ENCODE measurements around the gene CPT1B.
A peak's percentile ranks its signal among the peaks of the same experiment; 100 is the strongest.
"Not testable (repeated sequence)": the region's sequence is repeated elsewhere in the genome, so short reads cannot be mapped to it uniquely, and the experiment has no call there.

The CPT1B gene

DNA sequence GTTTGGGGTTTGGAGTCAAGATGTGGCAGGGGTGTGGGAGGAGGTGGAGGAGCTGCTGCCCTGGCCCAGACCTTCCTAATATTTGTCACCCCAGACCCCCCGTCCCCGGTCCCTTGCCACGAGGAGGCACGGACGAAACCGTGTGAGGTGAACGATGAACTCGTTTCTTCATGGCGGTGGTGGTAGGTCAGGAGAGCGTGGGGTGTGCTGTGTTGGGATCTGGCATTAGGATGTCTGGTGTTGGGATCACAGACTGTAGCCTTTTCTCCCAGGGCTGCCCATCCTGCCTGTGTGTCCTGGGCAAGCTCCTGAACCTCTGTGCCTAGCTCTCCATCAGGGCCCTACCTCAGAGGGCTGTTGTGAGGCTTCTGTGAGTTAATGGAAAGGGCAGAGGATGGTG, 30.8 kb upstream of the CPT1B start:
- DNase-seq = no peak

DNA sequence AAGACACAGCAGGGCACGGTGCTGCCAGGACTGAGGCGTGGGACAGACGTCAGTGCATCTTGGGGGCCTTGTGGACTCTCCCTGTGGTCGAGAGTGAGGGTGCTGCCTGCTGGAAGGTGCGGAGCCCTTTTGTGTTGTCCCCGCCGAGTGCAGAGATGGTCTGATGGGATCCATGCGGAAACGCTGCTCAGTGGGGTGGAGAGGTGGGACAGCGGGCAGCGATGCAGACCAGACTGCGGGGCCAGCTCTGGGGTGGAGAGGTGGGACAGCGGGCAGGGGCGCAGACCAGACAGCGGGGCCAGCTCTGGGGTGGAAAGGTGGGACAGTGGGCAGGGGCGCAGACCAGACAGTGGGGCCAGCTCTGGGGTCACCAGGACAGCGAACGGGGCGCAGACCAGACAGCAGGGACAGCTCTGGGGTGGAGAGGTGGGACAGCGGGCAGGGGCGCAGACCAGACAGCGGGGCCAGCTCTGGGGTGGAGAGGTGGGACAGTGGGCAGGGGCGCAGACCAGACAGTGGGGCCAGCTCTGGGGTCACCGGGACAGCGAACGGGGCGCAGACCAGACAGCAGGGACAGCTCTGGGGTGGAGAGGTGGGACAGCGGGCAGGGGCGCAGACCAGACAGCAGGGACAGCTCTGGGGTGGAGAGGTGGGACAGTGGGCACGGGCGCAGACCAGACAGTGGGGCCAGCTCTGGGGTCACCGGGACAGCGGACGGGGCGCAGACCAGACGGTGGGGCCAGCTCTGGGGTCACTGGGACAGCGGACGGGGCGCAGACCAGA, 30.0 kb upstream of the CPT1B start:
- DNase-seq = not testable (repeated sequence)

DNA sequence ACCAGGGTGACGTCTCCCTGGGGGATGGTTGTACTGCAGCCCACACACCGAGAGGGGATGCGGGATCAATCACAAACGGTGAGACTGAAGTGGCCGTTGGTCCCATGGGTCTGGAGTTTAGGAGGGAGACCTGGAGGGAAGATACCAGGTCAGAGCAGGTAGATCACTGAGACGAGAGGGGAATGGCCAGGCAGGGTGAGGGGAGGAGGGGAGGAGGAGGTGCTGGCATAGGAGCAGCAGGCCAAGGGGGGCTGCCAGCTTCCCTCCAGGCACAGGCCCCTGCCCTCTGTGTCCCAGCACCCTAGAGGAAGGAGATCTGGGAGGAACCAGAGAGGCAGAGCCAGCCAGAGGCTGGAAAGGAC, 29.4 kb upstream of the CPT1B start:
- DNase-seq = no peak

DNA sequence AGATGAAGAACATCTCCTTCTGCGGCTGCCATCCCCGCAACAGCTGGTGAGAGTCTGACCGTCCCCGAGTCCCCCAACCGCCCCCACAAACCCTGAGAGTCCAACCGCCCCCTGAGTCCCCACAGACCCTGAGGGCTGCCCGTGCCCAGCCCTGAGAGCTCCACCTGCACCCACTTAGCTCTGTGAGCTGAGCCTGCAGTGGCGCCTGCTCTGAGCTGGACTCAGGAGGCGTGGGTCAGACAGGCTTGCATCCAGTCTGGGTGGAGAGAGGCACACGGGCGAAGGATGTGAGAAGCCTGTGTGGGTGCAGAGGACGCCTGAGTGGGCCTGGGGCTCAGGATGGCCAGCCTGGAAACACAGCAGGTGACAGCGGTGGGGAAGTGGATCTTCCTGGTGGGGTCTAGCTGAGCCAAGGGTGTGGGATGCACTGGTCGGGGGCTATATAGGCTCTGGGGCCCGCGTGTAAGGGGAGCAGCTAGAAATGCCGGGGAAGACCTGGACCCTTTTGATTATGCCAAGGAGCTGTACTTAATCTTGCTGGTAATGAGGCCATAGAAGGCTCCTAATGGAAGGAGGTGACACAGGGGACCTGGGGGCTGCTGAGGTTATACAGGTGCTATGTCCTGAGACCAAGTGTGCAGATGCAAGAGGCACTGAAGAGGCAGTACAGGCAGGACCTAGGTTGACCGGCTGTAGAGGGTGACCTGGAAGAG, 28.9 kb upstream of the CPT1B start:
- DNase-seq = no peak

DNA sequence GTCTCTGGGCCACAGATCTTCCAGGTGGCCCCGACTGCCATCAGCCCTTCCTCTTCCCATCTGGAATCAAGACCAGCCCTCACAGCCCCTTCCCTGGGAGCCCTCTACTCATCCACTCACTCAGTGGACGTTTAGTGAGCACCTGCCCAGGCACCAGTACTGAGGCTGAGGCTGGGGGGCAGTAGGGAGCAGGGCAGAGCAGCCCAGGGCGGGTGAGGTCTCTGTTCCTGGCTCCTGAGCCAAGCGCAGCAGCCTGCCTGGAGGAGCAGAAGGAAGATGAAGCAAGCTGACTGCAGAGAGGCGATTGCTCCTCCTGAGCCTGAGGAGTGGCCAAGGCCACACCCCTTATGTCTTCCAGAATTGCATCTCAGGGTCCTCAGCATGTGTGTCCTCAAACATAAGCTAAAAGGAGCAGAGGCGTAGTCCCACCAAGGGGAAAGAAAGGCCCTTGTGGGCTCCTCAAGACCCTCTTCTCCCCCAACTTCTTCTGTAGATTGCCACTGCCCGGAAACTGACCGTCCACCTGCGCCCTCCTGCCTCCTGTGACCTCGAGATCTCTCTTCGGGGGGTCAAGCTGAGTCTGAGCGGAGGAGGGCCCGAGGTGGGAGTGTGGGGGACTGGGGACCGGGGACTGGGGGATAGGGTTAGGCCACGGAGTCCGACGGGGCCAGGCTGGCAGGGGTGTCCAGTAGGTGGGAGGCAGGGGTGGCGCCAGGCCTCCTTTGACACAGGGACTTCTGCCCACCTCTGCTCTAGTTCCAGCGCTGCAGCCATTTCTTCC, 28.1 kb upstream of the CPT1B start:
- DNase-seq = no peak

DNA sequence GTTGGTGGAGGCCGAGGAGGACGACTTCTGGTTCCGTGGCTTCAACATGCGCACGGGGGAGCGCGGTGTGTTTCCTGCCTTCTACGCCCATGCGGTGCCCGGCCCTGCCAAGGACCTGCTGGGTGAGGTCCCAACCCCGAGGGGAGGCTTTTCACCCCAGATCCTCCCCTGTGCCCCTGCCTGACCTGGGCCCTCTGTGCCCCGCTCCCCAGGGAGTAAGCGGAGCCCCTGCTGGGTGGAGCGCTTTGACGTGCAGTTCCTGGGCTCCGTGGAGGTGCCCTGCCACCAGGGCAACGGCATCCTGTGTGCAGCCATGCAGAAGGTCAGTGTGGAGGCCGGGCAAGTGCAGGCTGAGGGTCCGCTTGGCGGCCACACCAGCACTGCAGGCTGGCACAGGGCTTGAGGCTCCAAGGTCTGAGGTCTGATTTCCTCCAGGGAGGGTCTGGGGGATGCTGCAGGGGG, 27.4 kb upstream of the CPT1B start:
- no peak for DNase-seq

DNA sequence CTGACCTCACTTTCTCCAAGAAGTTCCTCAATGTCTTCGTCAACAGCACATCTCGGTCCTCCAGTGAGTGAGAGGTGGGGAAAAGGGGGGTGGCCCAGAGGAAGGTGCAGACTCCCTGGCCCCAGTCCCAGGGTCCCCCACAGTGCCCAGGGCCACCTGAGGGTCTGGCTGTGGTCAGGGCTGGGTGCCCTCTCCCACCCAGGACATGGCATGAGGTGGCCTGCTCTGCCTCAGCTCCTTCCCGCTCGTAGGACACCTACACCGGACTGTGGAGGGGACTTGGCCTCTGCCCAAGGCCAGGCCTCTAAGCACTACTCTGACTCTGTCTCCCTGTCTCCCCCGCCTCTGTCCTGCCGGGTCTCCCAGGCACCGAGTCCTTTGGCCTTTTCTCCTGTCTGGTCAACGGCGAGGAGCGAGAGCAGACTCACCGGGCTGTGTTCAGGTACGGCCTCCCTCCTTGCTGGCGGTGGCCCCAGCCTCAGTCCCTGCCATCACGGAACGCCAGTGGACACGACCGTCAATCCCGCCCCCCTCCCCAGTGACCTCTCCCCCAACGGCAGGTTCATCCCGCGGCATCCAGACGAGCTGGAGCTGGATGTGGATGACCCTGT, 26.9 kb upstream of the CPT1B start:
- no peak for DNase-seq

DNA sequence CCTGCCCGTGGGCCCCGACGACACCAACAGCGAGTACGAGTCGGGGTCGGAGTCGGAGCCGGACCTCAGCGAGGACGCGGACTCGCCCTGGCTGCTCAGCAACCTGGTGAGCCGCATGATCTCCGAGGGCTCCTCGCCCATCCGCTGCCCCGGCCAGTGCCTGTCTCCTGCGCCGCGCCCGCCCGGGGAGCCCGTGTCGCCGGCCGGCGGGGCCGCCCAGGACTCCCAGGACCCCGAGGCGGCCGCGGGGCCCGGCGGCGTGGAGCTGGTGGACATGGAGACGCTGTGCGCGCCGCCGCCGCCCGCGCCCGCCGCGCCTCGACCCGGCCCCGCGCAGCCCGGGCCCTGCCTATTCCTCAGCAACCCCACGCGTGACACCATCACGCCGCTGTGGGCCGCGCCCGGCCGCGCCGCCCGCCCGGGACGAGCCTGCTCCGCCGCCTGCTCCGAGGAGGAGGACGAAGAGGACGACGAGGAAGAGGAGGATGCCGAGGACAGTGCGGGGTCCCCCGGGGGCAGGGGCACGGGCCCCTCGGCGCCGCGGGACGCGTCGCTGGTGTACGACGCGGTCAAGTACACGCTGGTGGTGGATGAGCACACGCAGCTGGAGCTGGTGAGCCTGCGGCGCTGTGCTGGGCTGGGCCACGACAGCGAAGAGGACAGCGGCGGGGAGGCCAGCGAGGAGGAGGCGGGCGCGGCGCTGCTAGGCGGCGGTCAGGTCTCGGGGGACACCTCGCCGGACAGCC, 26.2 kb upstream of the CPT1B start:
- no peak for DNase-seq

DNA sequence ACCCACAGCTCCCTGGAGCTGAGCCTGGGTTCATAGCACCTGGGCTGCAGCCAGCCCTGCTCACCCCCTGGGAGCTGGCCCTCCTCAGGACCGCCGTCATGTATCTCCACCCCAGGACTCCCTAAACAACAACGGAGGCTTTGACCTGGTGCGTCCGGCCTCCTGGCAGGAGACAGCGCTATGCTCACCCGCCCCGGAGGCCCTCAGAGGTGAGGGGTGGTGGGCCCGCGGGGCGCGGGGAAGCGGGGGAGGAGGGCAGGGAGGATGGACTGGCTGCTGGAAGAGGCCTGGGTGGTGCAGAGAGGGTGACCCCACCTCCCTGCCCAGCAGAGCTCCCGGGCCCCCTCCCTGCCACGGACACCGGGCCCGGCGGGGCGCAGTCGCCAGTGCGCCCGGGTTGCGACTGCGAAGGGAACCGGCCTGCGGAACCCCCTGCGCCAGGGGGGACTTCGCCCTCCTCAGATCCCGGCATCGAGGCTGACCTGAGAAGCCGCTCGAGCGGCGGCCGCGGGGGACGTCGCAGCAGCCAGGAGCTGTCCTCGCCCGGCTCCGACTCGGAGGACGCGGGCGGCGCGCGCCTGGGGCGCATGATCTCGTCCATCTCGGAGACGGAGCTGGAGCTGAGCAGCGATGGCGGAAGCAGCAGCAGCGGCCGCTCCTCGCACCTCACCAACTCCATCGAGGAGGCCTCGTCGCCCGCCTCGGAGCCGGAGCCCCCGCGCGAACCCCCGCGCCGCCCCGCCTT, 25.5 kb upstream of the CPT1B start:
- DNase-seq = no peak

DNA sequence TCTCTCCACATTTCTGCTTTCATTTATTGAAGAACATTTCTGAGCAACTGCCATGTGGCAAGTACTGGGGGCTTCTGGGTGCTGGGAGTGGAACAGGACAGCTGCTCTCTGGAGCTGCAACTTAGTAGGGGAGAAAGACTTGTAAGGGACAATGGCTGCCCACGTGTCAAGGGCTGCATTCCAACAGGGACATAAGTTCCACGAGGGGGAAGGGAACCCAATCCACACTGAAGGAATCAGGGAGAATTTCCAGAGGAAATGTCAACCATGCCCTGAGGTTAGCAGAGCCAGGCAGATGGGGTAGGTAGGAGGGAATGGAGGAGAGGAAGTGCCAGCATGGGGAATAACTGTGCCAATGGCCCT, 24.1 kb upstream of the CPT1B start:
- no peak for DNase-seq

DNA sequence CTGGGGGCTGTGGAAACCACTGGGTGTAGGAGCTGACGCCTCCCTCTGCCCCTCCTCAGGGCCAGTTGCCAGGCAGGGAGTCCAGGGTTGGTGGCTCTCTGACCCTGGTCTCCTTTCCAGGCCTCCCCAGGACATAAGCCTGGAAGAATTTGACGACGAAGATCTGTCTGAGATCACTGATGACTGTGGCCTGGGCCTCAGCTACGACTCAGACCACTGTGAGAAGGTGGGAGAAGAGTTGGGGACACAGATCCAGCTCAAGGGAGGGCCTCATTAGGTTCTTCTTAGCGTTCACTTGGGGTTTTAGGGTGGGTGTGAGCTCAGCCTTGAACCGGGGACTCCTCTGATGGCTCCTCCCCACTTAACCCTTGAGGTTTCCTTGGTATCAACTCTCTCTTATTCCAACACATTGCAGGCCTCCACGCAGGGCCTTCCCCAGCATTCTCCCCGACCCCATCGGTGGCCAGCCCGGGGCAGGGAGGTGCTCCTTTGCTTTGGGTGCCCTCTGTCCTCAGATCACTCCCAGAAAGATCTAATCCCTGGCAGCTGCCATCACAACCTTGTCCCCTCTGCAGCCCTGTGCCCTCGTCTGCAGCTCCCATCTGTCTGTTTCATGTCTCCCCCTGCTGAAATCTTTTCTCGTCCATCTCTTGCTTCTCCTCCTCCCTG, 23.6 kb upstream of the CPT1B start:
- DNase-seq = no peak

DNA sequence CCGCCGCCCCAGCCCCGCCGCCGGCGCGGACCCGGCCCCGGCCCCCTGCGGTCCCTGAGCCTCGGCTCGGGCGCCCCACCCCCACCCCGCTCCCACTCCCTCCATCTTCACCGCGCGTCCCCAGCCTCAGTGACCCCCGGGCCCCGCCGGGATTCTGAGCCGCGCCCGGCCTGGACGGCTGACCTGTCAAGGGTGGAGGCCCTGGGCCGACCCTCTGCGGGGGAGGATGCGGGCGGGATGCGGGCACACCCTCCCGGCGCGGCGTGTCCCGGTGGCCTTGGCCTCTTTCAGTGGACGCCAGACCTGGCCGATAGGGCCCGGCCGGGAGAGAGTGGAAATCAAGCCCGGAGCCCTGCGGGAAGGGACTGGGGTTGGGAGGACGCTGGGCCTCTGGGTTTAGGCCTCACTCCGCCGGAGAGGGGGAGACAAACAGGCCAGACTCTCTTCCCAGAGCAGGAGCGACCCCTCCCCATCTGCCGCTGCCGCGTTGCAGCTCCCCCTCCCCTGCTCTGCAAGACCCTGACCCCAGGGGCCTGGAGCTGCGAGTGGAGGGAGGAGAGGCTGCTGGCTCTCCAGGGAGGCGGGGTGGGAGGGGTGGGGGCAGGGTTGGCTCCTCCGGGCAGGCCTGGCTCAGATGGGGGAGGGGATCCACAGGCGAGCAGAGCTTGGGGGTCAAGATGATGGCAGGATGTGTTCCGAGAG, 22.9 kb upstream of the CPT1B start:
- no peak for DNase-seq

DNA sequence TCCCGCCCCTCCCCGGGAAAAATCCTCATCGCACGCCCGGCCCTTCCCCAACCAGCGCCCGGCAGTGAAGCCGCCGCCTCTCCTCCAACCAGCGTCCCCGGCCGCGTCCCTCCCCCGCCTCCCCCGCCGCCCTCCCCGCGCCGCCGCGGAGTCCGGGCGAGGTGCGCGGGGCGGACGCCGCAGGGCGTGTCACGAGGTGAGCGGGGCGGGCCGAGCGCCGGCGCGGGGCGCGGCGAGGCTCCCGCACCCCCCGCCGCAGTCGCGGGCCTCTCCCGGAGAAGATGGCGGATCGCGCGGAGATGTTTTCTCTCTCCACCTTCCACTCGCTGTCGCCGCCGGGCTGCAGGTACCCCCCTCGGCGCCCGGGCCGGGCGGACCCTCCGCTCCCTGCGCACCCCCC, 22.3 kb upstream of the CPT1B start, which contains the start of gene MAPK8IP2:
Gene MAPK8IP2 (plus strand): TSS at position 256 of the 400 bp plus-strand sequence. CDS start 26 bp downstream, at position 282.
- no peak for DNase-seq

DNA sequence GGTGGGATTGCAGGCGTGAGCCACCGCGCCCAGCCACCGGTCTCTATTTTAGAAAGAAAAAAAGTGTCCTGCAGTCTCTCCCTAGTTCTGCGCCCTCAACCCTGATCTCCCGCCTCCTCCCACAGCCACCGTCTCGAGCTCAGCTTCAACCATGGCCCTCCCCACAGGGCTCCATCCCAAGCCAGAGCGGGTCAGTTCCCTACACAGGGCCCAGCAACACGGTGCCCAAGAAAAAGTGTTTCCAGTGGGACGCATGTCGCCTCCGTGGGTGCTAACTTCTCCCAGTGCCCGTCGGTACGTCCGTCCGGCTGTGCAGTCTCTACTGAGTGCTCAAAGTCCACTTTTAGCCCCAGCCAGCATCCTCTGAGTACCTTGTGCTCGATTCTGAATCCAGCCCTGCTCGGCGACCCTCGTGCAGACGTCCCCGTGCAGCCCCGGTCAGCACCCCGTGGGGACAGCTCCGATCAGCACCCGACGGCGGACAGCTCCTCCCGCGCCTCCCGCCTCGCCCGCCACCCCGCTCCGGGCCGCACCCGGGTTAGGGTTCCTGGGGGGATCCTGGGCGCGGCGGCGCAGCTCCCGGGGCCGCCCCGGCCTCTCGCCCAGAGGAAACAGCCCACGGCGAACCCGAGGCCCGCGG, 21.7 kb upstream of the CPT1B start:
- peak; percentile 66 for DNase-seq

DNA sequence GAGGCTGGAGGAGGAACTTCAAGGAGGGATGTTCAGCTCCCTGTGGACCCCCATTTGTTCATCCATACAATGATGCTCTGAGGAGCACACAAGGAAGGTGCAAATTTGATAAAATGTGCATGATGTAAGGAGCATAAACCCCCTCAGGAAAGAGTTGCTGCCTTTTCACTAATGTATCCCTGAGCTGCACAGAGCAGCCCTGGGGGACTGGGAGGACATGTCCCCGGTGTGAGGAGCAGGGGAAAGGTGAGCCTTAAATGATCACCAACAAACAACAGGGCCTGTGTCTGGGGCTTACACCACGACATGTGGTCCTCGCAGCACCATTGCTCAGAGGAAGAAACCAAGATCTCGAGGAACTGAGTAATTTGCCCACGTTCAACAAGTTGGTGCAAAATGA, 18.9 kb upstream of the CPT1B start:
- DNase-seq = no peak

DNA sequence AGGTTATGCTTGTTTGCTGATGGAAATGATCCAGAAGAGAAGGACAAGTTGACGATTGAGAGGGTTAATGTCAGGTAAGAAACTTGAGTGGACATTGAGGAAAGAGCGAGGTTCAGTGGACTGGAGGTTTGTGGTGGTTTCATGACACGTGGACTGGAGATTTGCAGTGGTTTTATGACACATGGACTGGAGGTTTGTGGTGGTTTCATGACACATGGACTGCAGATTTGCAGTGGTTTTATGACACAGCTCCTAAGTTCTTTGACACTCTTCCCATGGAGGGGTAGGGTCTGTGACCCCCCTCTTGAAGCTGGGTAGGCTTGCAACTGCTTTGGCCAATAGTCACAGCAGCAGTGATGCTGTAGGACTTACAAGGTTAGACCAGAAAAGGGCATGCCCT, 17.0 kb upstream of the CPT1B start:
- no peak for DNase-seq

DNA sequence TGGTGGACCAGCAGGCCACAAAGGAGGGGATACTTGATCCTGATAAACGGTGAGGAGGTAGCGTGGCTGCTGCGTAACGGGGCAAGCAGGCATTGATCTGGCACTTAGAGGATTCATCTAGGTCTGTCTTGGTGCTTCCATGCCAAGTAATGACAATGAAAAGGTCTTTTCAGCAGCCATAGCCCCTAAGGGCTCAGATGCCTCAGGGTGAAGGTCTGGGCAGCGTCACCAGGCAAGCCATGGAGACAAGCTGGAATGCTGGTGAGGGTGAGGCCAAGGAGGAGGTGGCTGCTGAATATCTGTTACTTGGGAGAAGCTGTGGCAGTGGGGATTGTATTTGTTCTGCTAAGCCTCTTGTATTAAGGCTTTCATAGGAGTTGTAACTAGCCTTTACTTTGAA, 9.2 kb upstream of the CPT1B start:
- DNase-seq = no peak

DNA sequence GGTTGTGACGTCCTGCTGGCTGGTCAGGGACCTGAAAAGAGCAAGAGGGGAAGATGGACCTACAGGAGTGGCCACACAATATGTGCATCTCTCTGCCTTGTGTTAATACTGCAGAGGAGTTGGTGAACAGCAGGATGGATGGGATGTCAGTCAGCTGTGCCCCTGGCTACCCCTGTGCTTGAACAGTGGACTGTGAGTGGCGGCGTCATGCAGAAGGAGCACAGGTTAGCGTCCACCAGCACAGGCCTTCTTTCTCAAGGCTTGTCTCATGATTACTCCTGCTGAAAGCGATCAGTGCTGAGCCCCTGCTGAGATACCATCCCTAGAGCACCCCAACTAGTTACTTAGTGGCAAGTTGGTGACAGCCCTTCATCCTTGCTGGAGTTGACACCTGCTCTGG, 8.2 kb upstream of the CPT1B start:
- no peak for DNase-seq

DNA sequence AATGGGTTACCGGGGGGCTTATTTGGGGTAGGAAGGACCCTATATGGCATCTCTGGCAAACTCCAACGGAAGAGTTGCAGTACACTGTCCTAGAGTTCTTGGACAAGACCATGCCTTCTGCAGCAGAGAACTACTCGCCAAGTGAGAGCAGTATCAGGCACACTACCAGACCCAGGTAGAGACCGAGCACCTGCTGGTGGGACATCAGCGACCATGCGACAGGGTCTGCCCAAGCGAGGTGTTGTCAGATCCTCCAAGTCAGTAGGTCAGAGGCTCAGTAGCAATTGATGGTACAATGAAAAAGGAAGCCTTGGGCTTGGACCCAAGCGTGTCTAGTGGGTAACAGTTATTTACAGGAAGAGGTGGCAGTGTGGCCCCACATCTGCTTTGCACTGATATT, 7.6 kb upstream of the CPT1B start:
- DNase-seq = no peak

DNA sequence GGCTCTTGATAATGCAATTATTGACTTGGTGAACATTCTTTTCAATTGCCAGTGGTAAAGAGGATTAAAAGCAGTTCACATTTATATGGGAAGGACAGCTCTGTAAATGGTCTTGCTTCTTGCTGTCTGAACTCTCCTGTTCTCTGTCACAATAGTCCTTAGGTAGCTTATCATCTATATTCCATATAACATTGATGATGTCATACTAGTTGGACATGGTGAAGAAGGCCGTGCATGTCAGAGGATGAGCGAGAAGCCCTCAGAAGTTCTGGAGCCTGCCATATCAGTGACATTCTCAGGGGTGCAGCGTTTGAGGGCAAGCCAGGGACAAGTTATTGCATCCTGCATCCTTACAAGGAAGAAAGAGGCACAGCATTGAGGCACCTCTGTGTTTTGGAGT, 7.0 kb upstream of the CPT1B start:
- no peak for DNase-seq

Data from stimulated activated CD4-positive, alpha-beta T cell treated with anti-CD3 and anti-CD28 coated beads, Interleukin-4, amount 100 ng/mL, for 1 hour (primary cell).